Neural progenitor cell (in vitro differentiated cells): ENCODE data around the gene LRRC18. TPM values are rescaled to one million over a fixed set of nuclear protein-coding genes. Genes with fewer than 3 reads are reported as not detected.
A peak's percentile ranks its signal among the peaks of the same experiment; 100 is the strongest.

Experiments used
- DNase-seq: peaks from one replicate; pipeline ENCODE4 v3.0.0-alpha.2; 2016; ENCODE audit warnings: low spot score
- H2AFZ ChIP-seq: fragments of 200-600 bp; sonication (generic); replicated peaks from 2 replicates; pipeline ENCODE4 v1.6.1; 2016; ENCODE audit warnings: antibody characterized with exemption
- H3F3A ChIP-seq: fragments of 200-600 bp; sonication (generic); 2 replicates; pipeline ENCODE4 v1.6.1; 2016; ENCODE audit warnings: antibody characterized with exemption, low read depth
- H3K27ac ChIP-seq: fragments of 200-600 bp; sonication (generic); 2 replicates; pipeline ENCODE4 v1.5.1; 2016; ENCODE audit warnings: mild to moderate bottlenecking
- H3K27me3 ChIP-seq: fragments of 200-600 bp; sonication (generic); 2 replicates; pipeline ENCODE4 v1.6.1; 2016; ENCODE audit warnings: mild to moderate bottlenecking, moderate library complexity
- H3K36me3 ChIP-seq: fragments of 200-600 bp; sonication (generic); 2 replicates; pipeline ENCODE4 v1.5.1; 2016
- H3K4me1 ChIP-seq: fragments of 200-600 bp; sonication (generic); 2 replicates; pipeline ENCODE4 v1.6.1; 2016; ENCODE audit warnings: mixed run types
- H3K4me2 ChIP-seq: fragments of 200-600 bp; sonication (generic); 2 replicates; pipeline ENCODE4 v1.6.1; 2016
- H3K4me3 ChIP-seq: fragments of 200-600 bp; sonication (generic); 2 replicates; pipeline ENCODE4 v1.5.1; 2016
- H3K79me2 ChIP-seq: fragments of 200-600 bp; sonication (generic); 2 replicates; pipeline ENCODE4 v1.6.1; 2016; ENCODE audit warnings: low read depth
- H3K9ac ChIP-seq: fragments of 200-600 bp; sonication (generic); 2 replicates; pipeline ENCODE4 v1.6.1; 2016
- H3K9me3 ChIP-seq: fragments of 200-600 bp; sonication (generic); 2 replicates; pipeline ENCODE4 v1.5.1; 2016; ENCODE audit warnings: low read depth
- H4K20me1 ChIP-seq: fragments of 200-600 bp; sonication (generic); 2 replicates; pipeline ENCODE4 v1.6.1; 2016; ENCODE audit warnings: low read depth
- H3K27ac Mint-ChIP-seq: 3 replicates; pipeline ENCODE4 v1.8.0; 2021; ENCODE audit warnings: mixed read lengths
- H3K27me3 Mint-ChIP-seq: 2 replicates; pipeline ENCODE4 v1.8.0; 2022; ENCODE audit warnings: low read depth, mild to moderate bottlenecking, inconsistent platforms, moderate library complexity, mixed read lengths; ENCODE audit not compliant: insufficient read depth
- H3K36me3 Mint-ChIP-seq: 3 replicates; pipeline ENCODE4 v1.8.0; 2021; ENCODE audit warnings: mixed read lengths
- H3K4me1 Mint-ChIP-seq: 3 replicates; pipeline ENCODE4 v1.8.0; 2021; ENCODE audit warnings: mixed read lengths
- H3K4me3 Mint-ChIP-seq: 3 replicates; pipeline ENCODE4 v1.8.0; 2021; ENCODE audit warnings: mild to moderate bottlenecking, moderate library complexity, mixed read lengths
- H3K9me3 Mint-ChIP-seq: 3 replicates; pipeline ENCODE4 v1.8.0; 2020; ENCODE audit warnings: mixed read lengths
- EZH2 ChIP-seq: fragments of 200-600 bp; sonication (generic); IDR thresholded peaks from 2 replicates; pipeline ENCODE4 v1.6.1; 2017; ENCODE audit warnings: antibody characterized with exemption, mild to moderate bottlenecking, moderate library complexity
- EZH2phosphoT487 ChIP-seq: fragments of 200-600 bp; sonication (generic); IDR thresholded peaks from 2 replicates; pipeline ENCODE4 v1.6.1; 2017; ENCODE audit warnings: antibody characterized with exemption
- total RNA-seq: library from RNA; depleted of rRNA; stranded (reverse); fragments of >200 nt; gene quantifications from 2 replicates; pipeline ENCODE4 v1.2.3, GENCODE V29; 2015; ENCODE audit warnings: low replicate concordance
- TF ChIP-seq, protein P1 (sequence below): fragments of 200-600 bp; sonication (generic); IDR thresholded peaks from 2 replicates; pipeline ENCODE4 v1.5.1; 2017; ENCODE audit warnings: antibody characterized with exemption, mild to moderate bottlenecking

The LRRC18 gene
- total RNA-seq, 1 donor from 2014 or later: not detected

GRCh38 chr10:48938281-48938680 lies 1.4 kb downstream of the LRRC18 start:
- H4K20me1 ChIP-seq: no peaks in the 10 kb centered on the region
- no peaks in the 10 kb centered on the region for H3K79me2 ChIP-seq
- no peaks in the 10 kb centered on the region for H3K36me3 Mint-ChIP-seq
- H3K36me3 ChIP-seq: no peaks in the 10 kb centered on the region
- peaks cover 13% of the 10 kb centered on the region for H3K4me1 ChIP-seq
- no peak overlapping the region for H2AFZ ChIP-seq
- H3K9ac ChIP-seq: no peak overlapping the region
- no peak overlapping the region for H3K27ac ChIP-seq
- no peak overlapping the region for H3K4me3 Mint-ChIP-seq
- no peaks in the 10 kb centered on the region for H3K9me3 ChIP-seq
- no peaks in the 10 kb centered on the region for H3K27me3 ChIP-seq
- no peaks in the 10 kb centered on the region for H3K9me3 Mint-ChIP-seq
- H3K4me1 Mint-ChIP-seq: peaks cover 30% of the 10 kb centered on the region
- TF ChIP-seq, protein P1, sequence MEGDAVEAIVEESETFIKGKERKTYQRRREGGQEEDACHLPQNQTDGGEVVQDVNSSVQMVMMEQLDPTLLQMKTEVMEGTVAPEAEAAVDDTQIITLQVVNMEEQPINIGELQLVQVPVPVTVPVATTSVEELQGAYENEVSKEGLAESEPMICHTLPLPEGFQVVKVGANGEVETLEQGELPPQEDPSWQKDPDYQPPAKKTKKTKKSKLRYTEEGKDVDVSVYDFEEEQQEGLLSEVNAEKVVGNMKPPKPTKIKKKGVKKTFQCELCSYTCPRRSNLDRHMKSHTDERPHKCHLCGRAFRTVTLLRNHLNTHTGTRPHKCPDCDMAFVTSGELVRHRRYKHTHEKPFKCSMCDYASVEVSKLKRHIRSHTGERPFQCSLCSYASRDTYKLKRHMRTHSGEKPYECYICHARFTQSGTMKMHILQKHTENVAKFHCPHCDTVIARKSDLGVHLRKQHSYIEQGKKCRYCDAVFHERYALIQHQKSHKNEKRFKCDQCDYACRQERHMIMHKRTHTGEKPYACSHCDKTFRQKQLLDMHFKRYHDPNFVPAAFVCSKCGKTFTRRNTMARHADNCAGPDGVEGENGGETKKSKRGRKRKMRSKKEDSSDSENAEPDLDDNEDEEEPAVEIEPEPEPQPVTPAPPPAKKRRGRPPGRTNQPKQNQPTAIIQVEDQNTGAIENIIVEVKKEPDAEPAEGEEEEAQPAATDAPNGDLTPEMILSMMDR: no peak
- TF ChIP-seq EZH2phosphoT487: no peak
- no peak for TF ChIP-seq EZH2
- H3K27ac Mint-ChIP-seq: no peak overlapping the region
- H3F3A ChIP-seq: no peaks in the 10 kb centered on the region
- H3K4me2 ChIP-seq: no peak overlapping the region
- no peak overlapping the region for H3K4me3 ChIP-seq
- DNase-seq: no peak
- H3K27me3 Mint-ChIP-seq: peaks cover 16% of the 10 kb centered on the region

DNA sequence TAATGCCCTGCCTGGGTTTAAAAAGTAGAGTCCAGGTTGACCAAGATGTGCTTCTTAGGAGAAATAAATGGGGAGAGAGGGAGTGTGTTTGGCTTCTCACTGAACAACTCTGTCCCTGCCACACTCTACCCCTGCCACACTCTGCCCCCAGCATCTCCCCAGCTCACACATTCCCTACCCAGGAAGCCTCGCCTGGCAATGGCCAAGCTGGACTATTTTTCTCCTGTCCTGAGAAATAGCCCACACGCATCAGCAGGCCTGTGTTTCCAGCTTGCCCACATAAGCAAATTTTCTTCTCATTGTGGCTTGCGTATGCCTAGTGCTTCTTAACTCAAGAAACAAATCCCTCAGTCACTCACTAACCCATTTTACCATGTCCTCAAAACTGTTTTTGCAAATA lies 1.8 kb downstream of the LRRC18 start:
- no peak overlapping the region for H2AFZ ChIP-seq
- no peak overlapping the region for H3K9ac ChIP-seq
- H3K4me1 ChIP-seq: peaks cover 13% of the 10 kb centered on the region
- Mint-ChIP-seq H3K4me1 (peaks cover 30% of the 10 kb centered on the region), H3K4me3 (no peak overlapping the region), H3K36me3 (no peaks in the 10 kb centered on the region), H3K9me3 (no peaks in the 10 kb centered on the region), H3K27ac (no peak overlapping the region), H3K27me3 (peaks cover 13% of the 10 kb centered on the region)
- H3K27me3 ChIP-seq: no peaks in the 10 kb centered on the region
- no peak overlapping the region for H3K27ac ChIP-seq
- DNase-seq: no peak
- no peaks in the 10 kb centered on the region for H3K36me3 ChIP-seq
- TF ChIP-seq, protein P1: no peak
- TF ChIP-seq EZH2 (no peak), EZH2phosphoT487 (no peak)
- no peaks in the 10 kb centered on the region for H4K20me1 ChIP-seq
- H3K4me3 ChIP-seq: no peak overlapping the region
- H3K9me3 ChIP-seq: no peaks in the 10 kb centered on the region
- no peaks in the 10 kb centered on the region for H3F3A ChIP-seq
- no peaks in the 10 kb centered on the region for H3K79me2 ChIP-seq
- no peak overlapping the region for H3K4me2 ChIP-seq

GRCh38 chr10:48935577-48935976 lies 4.1 kb downstream of the LRRC18 start:
- no peak overlapping the region for H3K27ac ChIP-seq
- H3K9me3 ChIP-seq: no peaks in the 10 kb centered on the region
- no peak for DNase-seq
- H3F3A ChIP-seq: no peaks in the 10 kb centered on the region
- no peaks in the 10 kb centered on the region for H3K36me3 Mint-ChIP-seq
- H3K4me3 Mint-ChIP-seq: no peak overlapping the region
- H3K9ac ChIP-seq: no peak overlapping the region
- TF ChIP-seq EZH2phosphoT487 (no peak), EZH2 (no peak)
- TF ChIP-seq, protein P1: no peak
- H3K79me2 ChIP-seq: no peaks in the 10 kb centered on the region
- H4K20me1 ChIP-seq: no peaks in the 10 kb centered on the region
- H2AFZ ChIP-seq: no peak overlapping the region
- H3K36me3 ChIP-seq: no peaks in the 10 kb centered on the region
- H3K9me3 Mint-ChIP-seq: no peaks in the 10 kb centered on the region
- H3K4me3 ChIP-seq: no peak overlapping the region
- H3K27me3 ChIP-seq: no peaks in the 10 kb centered on the region
- peak overlapping the region; percentile 61 for H3K27ac Mint-ChIP-seq
- H3K4me1 ChIP-seq: peaks cover 10% of the 10 kb centered on the region
- H3K27me3 Mint-ChIP-seq: peaks cover 10% of the 10 kb centered on the region
- peaks cover 27% of the 10 kb centered on the region for H3K4me1 Mint-ChIP-seq
- no peak overlapping the region for H3K4me2 ChIP-seq
